CD4-positive, alpha-beta T cell (primary cell): ENCODE data around the gene STK17A. TPM values are rescaled to one million over a fixed set of nuclear protein-coding genes. Genes with fewer than 3 reads are reported as not detected.

Experiments
- ATAC-seq: fragments of 200-7000 bp; cut with Tn5 transposase; one replicate; pipeline ENCODE4 v1.10.0; 2022; ENCODE audit warnings: mild to moderate bottlenecking; ENCODE audit not compliant: poor library complexity
- CTCF ChIA-PET: fragments of 350-600 bp; sonication (Branson Sonifier 250); formaldehyde crosslinking; loops from one replicate; lab custom pipeline; 2021; ENCODE audit warnings: antibody characterized with exemption, inconsistent platforms; lab: Charles Lee
- POLR2A ChIA-PET: fragments of 350-600 bp; sonication (Branson Sonifier 250); formaldehyde crosslinking; loops from one replicate; lab custom pipeline; 2021; ENCODE audit warnings: antibody characterized with exemption, inconsistent platforms; lab: Charles Lee
- DNase-seq, 14 experiments: peaks; one replicate each; pipeline ENCODE4 v3.0.0-alpha.2; 2013 to 2020; ENCODE audit warnings: mixed read lengths in 2 of 14
- H3K27ac ChIP-seq, 2 donors: one replicate each; pipeline versions ENCODE4 v1.5.1 to v1.7.0; 2013; ENCODE audit warnings: low read length in 2 of 2, low read depth in 1 of 2, mild to moderate bottlenecking in 1 of 2
- H3K27me3 ChIP-seq, 2 experiments: 1 replicate in 1 of 2; 2 replicates in 1 of 2; pipeline versions ENCODE4 v1.6.1 to v1.7.0; 2013; ENCODE audit warnings: low read length in 2 of 2, control low read depth in 1 of 2, mild to moderate bottlenecking in 1 of 2, moderate library complexity in 1 of 2; ENCODE audit not compliant: insufficient read depth in 2 of 2, control insufficient read depth in 1 of 2
- H3K36me3 ChIP-seq: one replicate; pipeline ENCODE4 v1.6.1; 2013; ENCODE audit warnings: low read length, control low read depth; ENCODE audit not compliant: insufficient read depth
- H3K4me1 ChIP-seq: one replicate; pipeline ENCODE4 v1.6.1; 2013; ENCODE audit warnings: low read length, control low read depth; ENCODE audit not compliant: insufficient read depth
- H3K4me3 ChIP-seq: one replicate; pipeline ENCODE4 v1.5.1; 2013; ENCODE audit warnings: mild to moderate bottlenecking, low read length, moderate library complexity
- H3K9me3 ChIP-seq, 2 experiments: 1 replicate in 1 of 2; 2 replicates in 1 of 2; pipeline versions ENCODE4 v1.6.1 to v1.7.0; 2013; ENCODE audit warnings: low read length in 2 of 2, mild to moderate bottlenecking in 2 of 2, control low read depth in 1 of 2, moderate library complexity in 1 of 2; ENCODE audit not compliant: control insufficient read depth in 1 of 2, insufficient read depth in 1 of 2
- H3K27ac Mint-ChIP-seq: one replicate; pipeline ENCODE4 v1.8.0; 2020; ENCODE audit warnings: mixed read lengths
- H3K27me3 Mint-ChIP-seq: one replicate; pipeline ENCODE4 v1.8.0; 2021; ENCODE audit warnings: mixed read lengths
- H3K36me3 Mint-ChIP-seq: one replicate; pipeline ENCODE4 v1.8.0; 2021; ENCODE audit warnings: low read depth, mixed read lengths
- H3K4me1 Mint-ChIP-seq: one replicate; pipeline ENCODE4 v1.8.0; 2021; ENCODE audit warnings: low read depth, mixed read lengths
- H3K4me3 Mint-ChIP-seq: one replicate; pipeline ENCODE4 v1.8.0; 2020; ENCODE audit warnings: mild to moderate bottlenecking, mixed read lengths
- H3K9me3 Mint-ChIP-seq: one replicate; pipeline ENCODE4 v1.8.0; 2020; ENCODE audit warnings: mixed read lengths
- intact Hi-C, 2 experiments: fragments of 100-400 bp; cut with DNase I in 1 of 2; cut with micrococcal nuclease in 1 of 2; formaldehyde crosslinking; loops; one replicate each; pipeline versions ENCODE4 v1.15.1 to v1.9.0; 2023 to 2025; cut with DNase I, micrococcal nuclease
- total RNA-seq, 174 experiments: library from RNA in 2 of 174; stranded (reverse) in 2 of 174; gene quantifications; one replicate each; pipeline ENCODE4 v1.2.3 and lab custom pipeline; 2021 to 2026
- TF ChIP-seq, protein P1 (sequence below): fragments of 200-600 bp; IDR thresholded peaks from one replicate; pipeline ENCODE4 v1.8.0; 2022; ENCODE audit warnings: antibody characterized with exemption, mild to moderate bottlenecking

STK17A gene
- total RNA-seq, 2 experiments from 2014 or later = 213 to 218 TPM

DNA sequence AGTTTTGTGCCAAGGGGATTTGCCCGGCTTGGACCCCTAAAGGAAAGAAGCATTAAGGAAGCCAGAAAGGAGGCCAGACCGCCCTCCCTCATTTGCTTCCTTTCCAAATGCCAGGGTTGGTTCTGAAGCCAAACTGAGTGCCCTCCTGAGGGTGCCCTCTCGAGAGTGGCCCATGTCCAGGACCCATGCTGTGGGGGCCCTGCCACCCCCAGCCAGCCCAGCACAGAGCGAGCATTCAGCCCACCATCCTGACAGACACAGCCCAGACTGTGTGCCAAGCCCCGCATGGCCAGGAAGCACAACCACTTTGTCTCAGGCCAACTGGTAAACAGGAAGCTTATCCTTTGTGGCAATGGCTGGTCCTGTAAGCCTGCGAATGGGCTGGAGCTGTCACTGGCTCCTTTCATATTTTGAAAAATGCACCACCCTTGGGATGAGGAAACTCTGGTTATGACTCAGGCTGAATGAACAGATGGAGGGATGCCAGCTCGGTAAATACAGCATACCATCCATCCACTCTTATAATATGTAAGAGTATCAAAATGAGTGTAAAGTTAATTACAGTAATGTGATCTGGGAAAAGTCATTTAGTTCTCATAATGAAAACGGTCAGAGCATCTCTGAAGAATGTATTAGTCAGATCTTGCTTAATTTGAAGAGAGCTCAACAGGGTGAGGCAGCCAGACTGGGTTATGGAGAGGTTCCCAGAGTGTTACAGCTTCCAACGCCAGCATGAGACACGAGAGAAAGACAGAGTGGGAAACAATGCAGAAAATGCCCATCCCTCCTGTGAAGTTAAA is 65.0 kb downstream of the STK17A start:
- Mint-ChIP-seq H3K27me3 (no peaks in the 10 kb centered on the region), H3K4me1 (peaks cover 95% of the 10 kb centered on the region), H3K27ac (peak overlapping the region; percentile 87), H3K9me3 (no peaks in the 10 kb centered on the region), H3K4me3 (peak overlapping the region; percentile 76), H3K36me3 (peaks cover 32% of the 10 kb centered on the region)
- H3K4me3 ChIP-seq = peak overlapping the region; percentile 56
- no peaks in the 10 kb centered on the region for H3K9me3 ChIP-seq
- POLR2A ChIA-PET = interaction anchor here (0.6 to 11.1 kb wide), 15 partner anchors 9 to 420 kb away, joined by 3 to 300 read pairs (median 23); partner anchors contain the start of gene STK17A
- H3K27me3 ChIP-seq = no peaks in the 10 kb centered on the region
- ATAC-seq = peak; percentile 16
- H3K36me3 ChIP-seq = peaks cover 24% of the 10 kb centered on the region
- intact Hi-C loops = loop anchor here (1.0 to 5.0 kb wide), 6 partner anchors 11 to 52 kb away; no protein-coding TSS in a partner anchor
- CTCF ChIA-PET = interaction anchor here (0.7 to 12.7 kb wide), 7 partner anchors 9 to 63 kb away, joined by 3 to 167 read pairs (median 7); partner anchors contain the start of gene STK17A
- peaks cover 97% of the 10 kb centered on the region for H3K4me1 ChIP-seq
- H3K27ac ChIP-seq = peak overlapping the region; percentile 75 to 96
- DNase-seq = peak in 9 of 14 experiments; percentile 32 to 69 (median 50)
- TF ChIP-seq, protein P1, sequence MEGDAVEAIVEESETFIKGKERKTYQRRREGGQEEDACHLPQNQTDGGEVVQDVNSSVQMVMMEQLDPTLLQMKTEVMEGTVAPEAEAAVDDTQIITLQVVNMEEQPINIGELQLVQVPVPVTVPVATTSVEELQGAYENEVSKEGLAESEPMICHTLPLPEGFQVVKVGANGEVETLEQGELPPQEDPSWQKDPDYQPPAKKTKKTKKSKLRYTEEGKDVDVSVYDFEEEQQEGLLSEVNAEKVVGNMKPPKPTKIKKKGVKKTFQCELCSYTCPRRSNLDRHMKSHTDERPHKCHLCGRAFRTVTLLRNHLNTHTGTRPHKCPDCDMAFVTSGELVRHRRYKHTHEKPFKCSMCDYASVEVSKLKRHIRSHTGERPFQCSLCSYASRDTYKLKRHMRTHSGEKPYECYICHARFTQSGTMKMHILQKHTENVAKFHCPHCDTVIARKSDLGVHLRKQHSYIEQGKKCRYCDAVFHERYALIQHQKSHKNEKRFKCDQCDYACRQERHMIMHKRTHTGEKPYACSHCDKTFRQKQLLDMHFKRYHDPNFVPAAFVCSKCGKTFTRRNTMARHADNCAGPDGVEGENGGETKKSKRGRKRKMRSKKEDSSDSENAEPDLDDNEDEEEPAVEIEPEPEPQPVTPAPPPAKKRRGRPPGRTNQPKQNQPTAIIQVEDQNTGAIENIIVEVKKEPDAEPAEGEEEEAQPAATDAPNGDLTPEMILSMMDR = no peak

DNA sequence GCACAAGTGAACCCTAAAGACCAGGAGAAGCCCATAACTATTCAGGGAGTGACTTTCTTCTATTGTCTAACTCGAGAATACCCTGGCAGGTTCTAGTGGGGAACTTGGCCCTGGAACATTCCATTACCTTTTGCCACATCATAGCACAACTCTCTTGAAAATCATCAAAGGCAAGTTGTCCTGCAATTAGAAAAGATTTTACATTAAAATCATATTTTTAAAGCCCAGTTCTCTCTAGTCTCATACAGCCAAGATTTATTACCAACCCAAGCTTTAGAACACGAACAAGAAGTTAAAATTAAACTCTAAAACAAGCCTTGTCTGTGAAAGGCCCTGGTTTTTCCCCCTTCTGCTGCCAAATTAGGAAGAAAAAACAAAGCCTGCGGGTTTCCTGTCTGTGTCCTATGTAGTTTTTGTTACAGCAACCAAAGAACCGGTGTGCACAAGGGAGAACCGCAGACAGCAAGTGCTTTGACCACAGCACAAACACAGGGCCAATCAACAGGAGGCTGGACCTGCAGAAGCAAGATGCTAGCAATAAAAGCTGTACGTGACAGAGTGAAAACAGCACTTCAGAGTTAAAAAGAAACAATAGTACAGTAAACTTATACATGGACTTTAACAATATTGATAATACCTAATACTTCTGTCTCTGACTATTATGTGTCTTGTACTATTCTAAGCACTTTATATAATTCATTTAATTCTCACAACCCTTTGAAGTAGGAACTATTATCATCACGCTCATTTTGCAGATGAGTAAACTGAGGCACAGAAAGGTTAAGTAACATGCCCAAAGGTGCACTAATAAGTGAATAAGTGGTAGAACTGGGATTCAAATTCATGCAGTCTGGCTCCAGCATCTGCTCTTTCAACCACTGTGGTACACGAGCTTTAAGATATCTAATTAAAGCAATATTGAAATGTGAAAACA is 65.8 kb downstream of the STK17A start:
- Mint-ChIP-seq H3K36me3 (peaks cover 25% of the 10 kb centered on the region), H3K4me1 (peaks cover 89% of the 10 kb centered on the region), H3K27me3 (no peaks in the 10 kb centered on the region), H3K9me3 (no peaks in the 10 kb centered on the region), H3K4me3 (peak overlapping the region; percentile 76), H3K27ac (peak overlapping the region; percentile 87)
- ATAC-seq = peak; percentile 55
- DNase-seq = peak; percentile 53 to 95 (median 68)
- H3K27ac ChIP-seq = peak overlapping the region; percentile 75 to 96
- ChIA-PET POLR2A (interaction anchor here (0.8 to 11.1 kb wide), 21 partner anchors 10 to 760 kb away, joined by 3 to 300 read pairs (median 17); partner anchors contain the start of gene STK17A), CTCF (interaction anchor here (0.7 to 12.7 kb wide), 7 partner anchors 10 to 64 kb away, joined by 3 to 167 read pairs (median 7); partner anchors contain the start of gene STK17A)
- H3K4me3 ChIP-seq = peak overlapping the region; percentile 56
- no peaks in the 10 kb centered on the region for H3K27me3 ChIP-seq
- TF ChIP-seq, protein P1 = no peak
- peaks cover 96% of the 10 kb centered on the region for H3K4me1 ChIP-seq
- H3K36me3 ChIP-seq = peaks cover 15% of the 10 kb centered on the region
- intact Hi-C loops = loop anchor here in 1 of 2 experiments (1.0 to 5.0 kb wide), 7 partner anchors 11 to 62 kb away; no protein-coding TSS in a partner anchor
- no peaks in the 10 kb centered on the region for H3K9me3 ChIP-seq
